ENCODE data around the gene MSI2. TPM values are rescaled to one million over a fixed set of nuclear protein-coding genes. Genes with fewer than 3 reads are reported as not detected.
A peak's percentile ranks its signal among the peaks of the same experiment; 100 is the strongest.

The MSI2 gene
- total and polyA plus RNA-seq, 2 donors = 19.0 to 43.4 TPM

- Histone ChIP-seq H3K27ac (ENCODE audit: low read depth) (no peak overlapping the region), H3K4me3 (ENCODE audit: low read depth, low read length) (no peak overlapping the region), H3K4me1 (ENCODE audit: insufficient read depth) (peaks cover 7% of the 10 kb centered on the region), H3K36me3 (ENCODE audit: insufficient read depth) (no peaks in the 10 kb centered on the region)
- WGBS = 82% methylated on average over 9 of the region's 9 CpGs
- DNase-seq (ENCODE audit: extremely low spot score) = no peak
Observed at GRCh38 chr17:57438066-57438731, 181.9 kb downstream of the MSI2 start.

- H3K27ac ChIP-seq (ENCODE audit: low read depth) = no peak overlapping the region
- no peak overlapping the region for H3K4me3 ChIP-seq (ENCODE audit: low read depth, low read length)
- H3K4me1 ChIP-seq (ENCODE audit: insufficient read depth) = peaks cover 7% of the 10 kb centered on the region
- 94% methylated on average over 5 of the region's 5 CpGs for WGBS
- DNase-seq (ENCODE audit: extremely low spot score) = no peak
- H3K36me3 ChIP-seq (ENCODE audit: insufficient read depth) = no peaks in the 10 kb centered on the region
Observed at GRCh38 chr17:57439651-57440050, 183.3 kb downstream of the MSI2 start.

- peaks cover 7% of the 10 kb centered on the region for H3K4me1 ChIP-seq (ENCODE audit: insufficient read depth)
- 29% methylated on average over 15 of the region's 15 CpGs for WGBS
- DNase-seq (ENCODE audit: extremely low spot score) = peak; percentile 65
- H3K4me3 ChIP-seq (ENCODE audit: low read depth, low read length) = no peak overlapping the region
- H3K36me3 ChIP-seq (ENCODE audit: insufficient read depth) = no peaks in the 10 kb centered on the region
- no peak overlapping the region for H3K27ac ChIP-seq (ENCODE audit: low read depth)
Observed at GRCh38 chr17:57440522-57441269, 184.4 kb downstream of the MSI2 start.

GRCh38 chr17:57441270-57441600 lies 184.9 kb downstream of the MSI2 start:
- H3K36me3 ChIP-seq (ENCODE audit: insufficient read depth) = no peaks in the 10 kb centered on the region
- 55% methylated on average over 1 of the region's 1 CpG for WGBS
- H3K4me3 ChIP-seq (ENCODE audit: low read depth, low read length) = no peak overlapping the region
- no peak for DNase-seq (ENCODE audit: extremely low spot score)
- H3K4me1 ChIP-seq (ENCODE audit: insufficient read depth) = peaks cover 7% of the 10 kb centered on the region
- H3K27ac ChIP-seq (ENCODE audit: low read depth) = no peak overlapping the region

GRCh38 chr17:57442401-57442823 lies 186.1 kb downstream of the MSI2 start:
- peak overlapping the region; percentile 44 for H3K27ac ChIP-seq (ENCODE audit: low read depth)
- WGBS = 64% methylated on average over 9 of the region's 9 CpGs
- DNase-seq (ENCODE audit: extremely low spot score) = no peak
- no peaks in the 10 kb centered on the region for H3K36me3 ChIP-seq (ENCODE audit: insufficient read depth)
- peaks cover 7% of the 10 kb centered on the region for H3K4me1 ChIP-seq (ENCODE audit: insufficient read depth)
- no peak overlapping the region for H3K4me3 ChIP-seq (ENCODE audit: low read depth, low read length)

GRCh38 chr17:57442914-57443571 lies 186.7 kb downstream of the MSI2 start:
- Histone ChIP-seq H3K36me3 (ENCODE audit: insufficient read depth) (no peaks in the 10 kb centered on the region), H3K4me3 (ENCODE audit: low read depth, low read length) (no peak overlapping the region), H3K27ac (ENCODE audit: low read depth) (peak overlapping the region; percentile 44), H3K4me1 (ENCODE audit: insufficient read depth) (peaks cover 7% of the 10 kb centered on the region)
- DNase-seq (ENCODE audit: extremely low spot score) = no peak
- WGBS = 65% methylated on average over 16 of the region's 16 CpGs

- Histone ChIP-seq H3K27ac (ENCODE audit: low read depth) (no peak overlapping the region), H3K4me1 (ENCODE audit: insufficient read depth) (peaks cover 7% of the 10 kb centered on the region), H3K4me3 (ENCODE audit: low read depth, low read length) (no peak overlapping the region), H3K36me3 (ENCODE audit: insufficient read depth) (no peaks in the 10 kb centered on the region)
- WGBS = 96% methylated on average over 5 of the region's 5 CpGs
- DNase-seq (ENCODE audit: extremely low spot score) = no peak
Observed at GRCh38 chr17:57443781-57444180, 187.5 kb downstream of the MSI2 start.

- no peak for DNase-seq (ENCODE audit: extremely low spot score)
- 53% methylated on average over 13 of the region's 13 CpGs for WGBS
- H3K4me3 ChIP-seq (ENCODE audit: low read depth, low read length) = no peak overlapping the region
- H3K36me3 ChIP-seq (ENCODE audit: insufficient read depth) = no peaks in the 10 kb centered on the region
- H3K27ac ChIP-seq (ENCODE audit: low read depth) = no peak overlapping the region
- peaks cover 5% of the 10 kb centered on the region for H3K4me1 ChIP-seq (ENCODE audit: insufficient read depth)
Observed at GRCh38 chr17:57444682-57445450, 188.5 kb downstream of the MSI2 start.

- Histone ChIP-seq H3K4me3 (ENCODE audit: low read depth, low read length) (no peak overlapping the region), H3K27ac (ENCODE audit: low read depth) (no peak overlapping the region), H3K4me1 (ENCODE audit: insufficient read depth) (no peaks in the 10 kb centered on the region), H3K36me3 (ENCODE audit: insufficient read depth) (no peaks in the 10 kb centered on the region)
- DNase-seq (ENCODE audit: extremely low spot score) = no peak
- 87% methylated on average over 17 of the region's 17 CpGs for WGBS
Observed at GRCh38 chr17:57445772-57446472, 189.6 kb downstream of the MSI2 start.

GRCh38 chr17:57447357-57447989 lies 191.2 kb downstream of the MSI2 start:
- no peak overlapping the region for H3K4me3 ChIP-seq (ENCODE audit: low read depth, low read length)
- H3K36me3 ChIP-seq (ENCODE audit: insufficient read depth) = peaks cover 2% of the 10 kb centered on the region
- DNase-seq (ENCODE audit: extremely low spot score) = no peak
- no peak overlapping the region for H3K27ac ChIP-seq (ENCODE audit: low read depth)
- no peaks in the 10 kb centered on the region for H3K4me1 ChIP-seq (ENCODE audit: insufficient read depth)
- WGBS = 91% methylated on average over 10 of the region's 10 CpGs

GRCh38 chr17:57447990-57448758 lies 191.9 kb downstream of the MSI2 start:
- Histone ChIP-seq H3K36me3 (ENCODE audit: insufficient read depth) (peaks cover 2% of the 10 kb centered on the region), H3K4me3 (ENCODE audit: low read depth, low read length) (no peak overlapping the region), H3K27ac (ENCODE audit: low read depth) (no peak overlapping the region), H3K4me1 (ENCODE audit: insufficient read depth) (no peaks in the 10 kb centered on the region)
- no peak for DNase-seq (ENCODE audit: extremely low spot score)
- 83% methylated on average over 10 of the region's 10 CpGs for WGBS

GRCh38 chr17:57448759-57449283 lies 192.5 kb downstream of the MSI2 start:
- Histone ChIP-seq H3K36me3 (ENCODE audit: insufficient read depth) (peaks cover 2% of the 10 kb centered on the region), H3K27ac (ENCODE audit: low read depth) (no peak overlapping the region), H3K4me1 (ENCODE audit: insufficient read depth) (no peaks in the 10 kb centered on the region), H3K4me3 (ENCODE audit: low read depth, low read length) (no peak overlapping the region)
- DNase-seq (ENCODE audit: extremely low spot score) = no peak
- WGBS = 95% methylated on average over 7 of the region's 7 CpGs
